ENCODE measurements around the gene CIDEB.

Gene CIDEB

GRCh38 chr14:24342889-24343288 is 35.1 kb upstream of the CIDEB start:
- ATAC-seq (ENCODE audit: low read depth) (no peak), DNase-seq (ENCODE audit: low spot score) (no peak)
- H3K9me3 ChIP-seq (ENCODE audit: severe bottlenecking), result no peaks in the 10 kb centered on the region
- H3K4me3 ChIP-seq (ENCODE audit: severe bottlenecking), result no peak overlapping the region
- no peak overlapping the region for H3K27ac ChIP-seq (ENCODE audit: poor library complexity, severe bottlenecking)
- H3K4me1 ChIP-seq (ENCODE audit: insufficient read depth, poor library complexity, severe bottlenecking), result no peaks in the 10 kb centered on the region
- no peak for TF ChIP-seq CTCF (IDR thresholded peaks at IDR 0.05; ENCODE audit: poor library complexity, severe bottlenecking)
- no peaks in the 10 kb centered on the region for H3K36me3 ChIP-seq (ENCODE audit: low read depth)
- no peaks in the 10 kb centered on the region for H3K27me3 ChIP-seq (ENCODE audit: insufficient read depth, poor library complexity, severe bottlenecking)

GRCh38 chr14:24340606-24341005 is 32.8 kb upstream of the CIDEB start:
- no peaks in the 10 kb centered on the region for H3K36me3 ChIP-seq (ENCODE audit: low read depth)
- no peak for ATAC-seq (ENCODE audit: low read depth)
- H3K27me3 ChIP-seq (ENCODE audit: insufficient read depth, poor library complexity, severe bottlenecking), result no peaks in the 10 kb centered on the region
- H3K4me3 ChIP-seq (ENCODE audit: severe bottlenecking), result no peak overlapping the region
- H3K27ac ChIP-seq (ENCODE audit: poor library complexity, severe bottlenecking), result no peak overlapping the region
- no peaks in the 10 kb centered on the region for H3K4me1 ChIP-seq (ENCODE audit: insufficient read depth, poor library complexity, severe bottlenecking)
- no peak for TF ChIP-seq CTCF (IDR thresholded peaks at IDR 0.05; ENCODE audit: poor library complexity, severe bottlenecking)
- no peaks in the 10 kb centered on the region for H3K9me3 ChIP-seq (ENCODE audit: severe bottlenecking)
- DNase-seq (ENCODE audit: low spot score), result no peak

- DNase-seq (ENCODE audit: low spot score), result no peak
- Histone ChIP-seq H3K27ac (ENCODE audit: poor library complexity, severe bottlenecking) (no peak within 1 kb of the TSS), H3K4me3 (ENCODE audit: severe bottlenecking) (no peak within 1 kb of the TSS), H3K36me3 (ENCODE audit: low read depth) (no peaks in the 10 kb centered on the region), H3K9me3 (ENCODE audit: severe bottlenecking) (no peaks in the 10 kb centered on the region), H3K27me3 (ENCODE audit: insufficient read depth, poor library complexity, severe bottlenecking) (peaks cover 7% of the 10 kb centered on the region), H3K4me1 (ENCODE audit: insufficient read depth, poor library complexity, severe bottlenecking) (no peaks in the 10 kb centered on the region)
- ATAC-seq (ENCODE audit: low read depth), result no peak
- no peak for TF ChIP-seq CTCF (IDR thresholded peaks at IDR 0.05; ENCODE audit: poor library complexity, severe bottlenecking)
These were observed 31.7 kb upstream of the CIDEB start, which contains the start of gene RIPK3 for GRCh38 chr14:24339284-24340151. TSS of gene RIPK3 (minus strand) at chr14:24339991. CDS start at chr14:24339826, 165 bp downstream.

- Histone ChIP-seq H3K27me3 (ENCODE audit: insufficient read depth, poor library complexity, severe bottlenecking) (peaks cover 13% of the 10 kb centered on the region), H3K9me3 (ENCODE audit: severe bottlenecking) (no peaks in the 10 kb centered on the region), H3K27ac (ENCODE audit: poor library complexity, severe bottlenecking) (no peak overlapping the region), H3K4me3 (ENCODE audit: severe bottlenecking) (no peak overlapping the region), H3K36me3 (ENCODE audit: low read depth) (no peaks in the 10 kb centered on the region), H3K4me1 (ENCODE audit: insufficient read depth, poor library complexity, severe bottlenecking) (peaks cover 2% of the 10 kb centered on the region)
- DNase-seq (ENCODE audit: low spot score) (no peak), ATAC-seq (ENCODE audit: low read depth) (no peak)
- TF ChIP-seq CTCF (IDR thresholded peaks at IDR 0.05; ENCODE audit: poor library complexity, severe bottlenecking), result no peak
These were observed 31.1 kb upstream of the CIDEB start for GRCh38 chr14:24338843-24339242.

GRCh38 chr14:24337824-24338175 is 30.0 kb upstream of the CIDEB start:
- Histone ChIP-seq H3K27me3 (ENCODE audit: insufficient read depth, poor library complexity, severe bottlenecking) (peaks cover 22% of the 10 kb centered on the region), H3K27ac (ENCODE audit: poor library complexity, severe bottlenecking) (no peak overlapping the region), H3K36me3 (ENCODE audit: low read depth) (no peaks in the 10 kb centered on the region), H3K9me3 (ENCODE audit: severe bottlenecking) (no peaks in the 10 kb centered on the region), H3K4me3 (ENCODE audit: severe bottlenecking) (no peak overlapping the region), H3K4me1 (ENCODE audit: insufficient read depth, poor library complexity, severe bottlenecking) (peaks cover 3% of the 10 kb centered on the region)
- TF ChIP-seq CTCF (IDR thresholded peaks at IDR 0.05; ENCODE audit: poor library complexity, severe bottlenecking), result no peak
- ATAC-seq (ENCODE audit: low read depth), result no peak
- DNase-seq (ENCODE audit: low spot score), result no peak
